PC-3 (cell line): ENCODE results near the gene ZNF488. TPM values are rescaled to one million over a fixed set of nuclear protein-coding genes. Genes with fewer than 3 reads are reported as not detected.

Experiments
- ATAC-seq: fragments of 200-7000 bp; cut with Tn5 transposase; 2 replicates; pipeline ENCODE4 v1.9.1; 2020; ENCODE audit warnings: mild to moderate bottlenecking, moderate library complexity
- BruUV-seq: library from RNA; stranded (reverse); fragments of 400-500 nt; replicated peaks from 2 replicates; lab custom pipeline; 2021; lab: Mats Ljungman, UMichigan
- CTCF ChIA-PET: fragments of 300-600 bp; sonication (Branson Sonifier 250); formaldehyde crosslinking; loops from one replicate; lab custom pipeline; 2022; ENCODE audit warnings: antibody characterized with exemption; lab: Charles Lee
- POLR2A ChIA-PET: fragments of 300-600 bp; sonication (Branson Sonifier 250); formaldehyde crosslinking; loops from one replicate; lab custom pipeline; 2022; ENCODE audit warnings: antibody characterized with exemption; ENCODE audit not compliant: unreplicated experiment; lab: Charles Lee
- DNase-seq: peaks from one replicate; pipeline ENCODE4 v3.0.0-alpha.2; 2015
- H2AFZ ChIP-seq: fragments of 300-600 bp; sonication (generic); 2 replicates; pipeline ENCODE4 v1.6.0; 2016; ENCODE audit warnings: antibody characterized with exemption, low read length
- H3F3A ChIP-seq: fragments of 300-600 bp; sonication (generic); one replicate; pipeline ENCODE4 v1.6.0; 2017; ENCODE audit warnings: antibody characterized with exemption, low read length, control low read depth, mild to moderate bottlenecking; ENCODE audit not compliant: unreplicated experiment
- H3K27ac ChIP-seq: fragments of 300-600 bp; sonication (generic); 2 replicates; pipeline ENCODE4 v1.5.1; 2016; ENCODE audit warnings: mild to moderate bottlenecking, low read length
- H3K27me3 ChIP-seq: fragments of 300-600 bp; sonication (generic); 2 replicates; pipeline ENCODE4 v1.6.1; 2016; ENCODE audit warnings: low read length, mixed read lengths
- H3K36me3 ChIP-seq: fragments of 300-600 bp; sonication (generic); 2 replicates; pipeline ENCODE4 v1.6.1; 2016; ENCODE audit warnings: low read depth, mixed run types, low read length, mixed read lengths
- H3K4me1 ChIP-seq: fragments of 300-600 bp; sonication (generic); 2 replicates; pipeline ENCODE4 v1.5.1; 2016; ENCODE audit warnings: low read length; ENCODE audit not compliant: insufficient read depth
- H3K4me2 ChIP-seq: fragments of 300-600 bp; sonication (generic); 2 replicates; pipeline ENCODE4 v1.6.0; 2016; ENCODE audit warnings: low read length
- H3K4me3 ChIP-seq: fragments of 300-600 bp; sonication (generic); 2 replicates; pipeline ENCODE4 v1.5.1; 2016; ENCODE audit warnings: mild to moderate bottlenecking, low read length, mixed read lengths
- H3K79me2 ChIP-seq: fragments of 300-600 bp; sonication (generic); 2 replicates; pipeline ENCODE4 v1.6.1; 2017; ENCODE audit warnings: low read length, mixed read lengths
- H3K9ac ChIP-seq: fragments of 300-600 bp; sonication (generic); 2 replicates; pipeline ENCODE4 v1.6.0; 2016; ENCODE audit warnings: mild to moderate bottlenecking, low read length
- H3K9me2 ChIP-seq: fragments of 300-600 bp; sonication (generic); replicated peaks from 2 replicates; pipeline ENCODE4 v1.6.1; 2016; ENCODE audit warnings: mixed run types, low read length, mixed read lengths
- H3K9me3 ChIP-seq: fragments of 300-600 bp; sonication (generic); 2 replicates; pipeline ENCODE4 v1.6.1; 2016; ENCODE audit warnings: low read length, mixed read lengths
- H4K20me1 ChIP-seq: fragments of 300-600 bp; sonication (generic); 2 replicates; pipeline ENCODE4 v1.6.1; 2016; ENCODE audit warnings: low read length, mixed read lengths
- EZH2 ChIP-seq: fragments of 300-600 bp; sonication (generic); IDR thresholded peaks from one replicate; pipeline ENCODE4 v1.6.1; 2017; ENCODE audit warnings: antibody characterized with exemption, mild to moderate bottlenecking, low read length; ENCODE audit not compliant: unreplicated experiment
- EZH2phosphoT487 ChIP-seq: fragments of 300-600 bp; sonication (generic); IDR thresholded peaks from 2 replicates; pipeline ENCODE4 v1.6.1; 2018; ENCODE audit warnings: mild to moderate bottlenecking, antibody characterized with exemption, low read length, borderline replicate concordance
- intact Hi-C: fragments of 100-400 bp; cut with micrococcal nuclease; formaldehyde crosslinking; loops from 2 replicates; pipeline ENCODE4 v1.9.0; 2023
- total RNA-seq: library from RNA; depleted of rRNA; stranded (reverse); fragments of >200 nt; gene quantifications from 2 replicates; pipeline ENCODE4 v1.2.3, GENCODE V29; 2014
- TF ChIP-seq, protein P1 (sequence below): fragments of 300-600 bp; sonication (generic); conservative IDR thresholded peaks from 2 replicates; pipeline ENCODE4 v1.5.1; 2017; ENCODE audit warnings: antibody characterized with exemption, low read depth, mild to moderate bottlenecking, low read length

ZNF488 gene
- total RNA-seq, 1 experiment from 2014 or later: 1.7 TPM

DNA sequence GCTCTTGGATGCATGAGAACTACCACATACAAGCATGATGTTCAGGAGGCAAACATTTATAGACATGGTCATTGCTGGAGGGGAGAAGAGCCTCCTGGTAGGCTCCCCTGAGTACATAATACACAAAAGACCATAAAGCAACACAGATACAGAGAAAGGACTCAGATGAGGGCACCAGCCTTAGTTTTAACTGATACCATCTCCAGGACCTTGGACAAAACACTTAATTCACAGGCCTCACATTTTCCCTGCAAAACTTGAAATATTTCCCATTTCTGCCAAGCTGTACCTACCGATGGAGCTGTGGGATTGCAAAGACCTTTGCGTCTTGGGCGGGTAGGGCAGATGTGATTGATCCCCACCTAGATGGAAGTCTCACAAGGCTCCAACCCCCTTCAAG lies 16.7 kb upstream of the ZNF488 start:
- Histone ChIP-seq H3K79me2 (no peaks in the 10 kb centered on the region), H3K9me2 (no peaks in the 10 kb centered on the region), H3K4me1 (peaks cover 47% of the 10 kb centered on the region), H3K9me3 (no peaks in the 10 kb centered on the region), H3F3A (no peaks in the 10 kb centered on the region), H3K9ac (no peak overlapping the region), H3K4me2 (no peak overlapping the region), H3K27me3 (no peaks in the 10 kb centered on the region), H2AFZ (no peak overlapping the region), H3K36me3 (no peaks in the 10 kb centered on the region), H3K27ac (no peak overlapping the region), H3K4me3 (no peak overlapping the region), H4K20me1 (no peaks in the 10 kb centered on the region)
- BruUV-seq: no TSS peak
- DNase-seq (no peak), ATAC-seq (no peak)
- CTCF ChIA-PET: no interaction called here
- TF ChIP-seq, protein P1, sequence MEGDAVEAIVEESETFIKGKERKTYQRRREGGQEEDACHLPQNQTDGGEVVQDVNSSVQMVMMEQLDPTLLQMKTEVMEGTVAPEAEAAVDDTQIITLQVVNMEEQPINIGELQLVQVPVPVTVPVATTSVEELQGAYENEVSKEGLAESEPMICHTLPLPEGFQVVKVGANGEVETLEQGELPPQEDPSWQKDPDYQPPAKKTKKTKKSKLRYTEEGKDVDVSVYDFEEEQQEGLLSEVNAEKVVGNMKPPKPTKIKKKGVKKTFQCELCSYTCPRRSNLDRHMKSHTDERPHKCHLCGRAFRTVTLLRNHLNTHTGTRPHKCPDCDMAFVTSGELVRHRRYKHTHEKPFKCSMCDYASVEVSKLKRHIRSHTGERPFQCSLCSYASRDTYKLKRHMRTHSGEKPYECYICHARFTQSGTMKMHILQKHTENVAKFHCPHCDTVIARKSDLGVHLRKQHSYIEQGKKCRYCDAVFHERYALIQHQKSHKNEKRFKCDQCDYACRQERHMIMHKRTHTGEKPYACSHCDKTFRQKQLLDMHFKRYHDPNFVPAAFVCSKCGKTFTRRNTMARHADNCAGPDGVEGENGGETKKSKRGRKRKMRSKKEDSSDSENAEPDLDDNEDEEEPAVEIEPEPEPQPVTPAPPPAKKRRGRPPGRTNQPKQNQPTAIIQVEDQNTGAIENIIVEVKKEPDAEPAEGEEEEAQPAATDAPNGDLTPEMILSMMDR: no peak
- TF ChIP-seq EZH2phosphoT487: no peak
- no peak for TF ChIP-seq EZH2
- POLR2A ChIA-PET: no interaction called here
- intact Hi-C loops: no loop called here

DNA sequence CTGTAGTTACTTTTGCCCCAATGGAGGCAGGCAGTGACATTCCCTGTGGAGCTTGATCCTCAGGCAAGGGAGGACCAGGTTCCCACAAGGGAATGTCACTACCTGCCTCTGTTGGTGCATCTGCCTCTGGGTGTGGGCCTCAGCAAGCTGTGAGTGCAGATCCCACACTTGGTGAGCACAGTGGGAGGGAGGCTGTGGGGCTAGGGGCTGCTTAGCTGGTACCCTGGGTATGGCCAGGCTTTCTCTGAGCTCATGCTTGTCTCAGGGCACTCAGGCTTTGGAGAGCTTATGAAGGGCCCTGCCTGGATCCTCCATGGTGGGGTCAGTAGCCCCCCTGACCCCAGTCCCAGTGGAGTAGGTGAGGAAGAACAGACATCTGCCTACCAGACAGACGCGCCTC lies 16.2 kb upstream of the ZNF488 start:
- Histone ChIP-seq H3K4me2 (no peak overlapping the region), H4K20me1 (no peaks in the 10 kb centered on the region), H3K36me3 (no peaks in the 10 kb centered on the region), H3K4me3 (no peak overlapping the region), H3K9me2 (no peaks in the 10 kb centered on the region), H3K27ac (no peak overlapping the region), H3K9ac (no peak overlapping the region), H3K4me1 (peaks cover 42% of the 10 kb centered on the region), H3K27me3 (no peaks in the 10 kb centered on the region), H3F3A (no peaks in the 10 kb centered on the region), H2AFZ (no peak overlapping the region), H3K9me3 (no peaks in the 10 kb centered on the region), H3K79me2 (no peaks in the 10 kb centered on the region)
- no TSS peak for BruUV-seq
- TF ChIP-seq EZH2phosphoT487: no peak
- TF ChIP-seq, protein P1: no peak
- TF ChIP-seq EZH2: no peak
- intact Hi-C loops: no loop called here
- DNase-seq (no peak), ATAC-seq (no peak)
- POLR2A ChIA-PET: no interaction called here
- CTCF ChIA-PET: no interaction called here

DNA sequence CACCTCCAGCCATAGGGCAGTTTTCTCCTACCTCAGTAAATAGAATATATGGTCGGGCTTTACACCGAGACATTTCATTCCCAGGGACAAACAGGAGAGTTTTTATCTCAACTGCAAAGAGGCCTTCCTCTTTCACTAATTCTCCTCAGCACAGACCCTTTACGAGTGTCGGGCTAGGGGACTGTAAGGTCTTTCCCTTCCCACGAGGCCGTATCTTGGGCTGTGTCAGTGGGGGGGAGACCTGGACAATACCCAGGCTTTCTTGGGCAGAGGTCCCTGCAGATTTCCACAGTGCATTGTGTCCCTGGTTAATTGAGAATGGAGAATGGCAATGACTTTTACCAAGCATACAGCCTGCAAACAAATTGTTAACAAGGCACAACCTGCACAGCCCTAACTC lies 13.2 kb upstream of the ZNF488 start:
- Histone ChIP-seq H3K4me3 (no peak overlapping the region), H3K27me3 (no peaks in the 10 kb centered on the region), H3K27ac (no peak overlapping the region), H2AFZ (no peak overlapping the region), H3K4me1 (peaks cover 15% of the 10 kb centered on the region), H3K9me3 (no peaks in the 10 kb centered on the region), H3K9ac (no peak overlapping the region), H3K36me3 (no peaks in the 10 kb centered on the region), H3K9me2 (no peaks in the 10 kb centered on the region), H3K4me2 (no peak overlapping the region), H3K79me2 (no peaks in the 10 kb centered on the region), H4K20me1 (no peaks in the 10 kb centered on the region), H3F3A (no peaks in the 10 kb centered on the region)
- ChIA-PET POLR2A (no interaction called here), CTCF (no interaction called here)
- intact Hi-C loops: no loop called here
- DNase-seq (no peak), ATAC-seq (no peak)
- no peak for TF ChIP-seq EZH2
- no peak for TF ChIP-seq EZH2phosphoT487
- BruUV-seq: no TSS peak
